Motor neuron (in vitro differentiated cells): ENCODE measurements around the gene LDB2. TPM values are rescaled to one million over a fixed set of nuclear protein-coding genes. Genes with fewer than 3 reads are reported as not detected.

Experiments used
- ATAC-seq, 8 experiments: fragments of 200-7000 bp; cut with Tn5 transposase; replicated peaks in 6 of 8; 2 replicates each; pipeline ENCODE4 v1.8.0; 2021; ENCODE audit warnings: mild to moderate bottlenecking in 8 of 8, moderate library complexity in 8 of 8
- H3K27ac ChIP-seq, 2 donors: fragments of 250-450 bp; sonication (Bioruptor Pico); 2 replicates each; pipeline ENCODE4 v1.9.0; 2021; ENCODE audit warnings: antibody characterized with exemption in 2 of 2, mild to moderate bottlenecking in 2 of 2, moderate library complexity in 1 of 2
- H3K4me1 ChIP-seq, 2 donors: fragments of 250-450 bp; sonication (Bioruptor Pico); replicated peaks in 1 of 2; 2 replicates each; pipeline ENCODE4 v1.6.1; 2021; ENCODE audit warnings: antibody characterized with exemption in 2 of 2, mild to moderate bottlenecking in 2 of 2, moderate library complexity in 1 of 2
- H3K4me3 ChIP-seq, 5 donors: fragments of 250-450 bp; sonication (Bioruptor Pico); 2 replicates each; pipeline ENCODE4 v1.9.0; 2021; ENCODE audit warnings: antibody characterized with exemption in 5 of 5, mild to moderate bottlenecking in 5 of 5, moderate library complexity in 4 of 5
- WGBS, 10 experiments: fragments of 450-650 bp; shearing (Covaris generic); methylation state at CpG; one replicate each; pipeline ENCODE4 v1.0.0; 2022; 5-methylcytosine and 5-hydroxymethylcytosine counted together
- in situ Hi-C, 9 experiments: fragments of 400-800 bp; cut with MboI; loops; one replicate each; pipeline ENCODE4 v1.15.0; 2021; ENCODE audit warnings: low sequenced_read_pairs in 9 of 9, low pct_unique_long_range_greater_than_20kb in 2 of 9; ENCODE audit not compliant: unreplicated experiment in 9 of 9
- total RNA-seq, 8 experiments: library from RNA; unstranded; fragments of 300-600 nt; gene quantifications; 2 replicates each; pipeline versions ENCODE4 v1.2.3 to v1.2.4, GENCODE V29; 2022

LDB2 gene
- total RNA-seq, 8 experiments from 2014 or later: 5.8 to 107 (median 20.9) TPM

- no peak for ATAC-seq
- 40 to 92% (median 75%) methylated on average over 1 to 3 of the region's 3 CpGs; no CpG with 5 or more reads in 2 of the 10 experiments for WGBS, 10 experiments
- H3K4me1 ChIP-seq: peaks cover 17 to 19% of the 10 kb centered on the region in 2 donors
Measured at GRCh38 chr4:16731776-16732380, 166.6 kb downstream of the LDB2 start.

GRCh38 chr4:16730522-16731205 is 167.8 kb downstream of the LDB2 start:
- ATAC-seq: no peak
- 17 to 100% (median 84%) methylated on average over 1 to 3 of the region's 3 CpGs; no CpG with 5 or more reads in 2 of the 10 experiments for WGBS, 10 experiments
- in situ Hi-C loops: loop anchor here in 1 of 9 experiments (25.0 kb wide), 1 partner anchor 193 kb away; no protein-coding TSS in a partner anchor
- Histone ChIP-seq H3K27ac (no peak overlapping the region), H3K4me3 (no peak overlapping the region), H3K4me1 (peaks cover 17 to 19% of the 10 kb centered on the region in 2 donors)

More at GRCh38 chr4:16731776-16732380, 166.6 kb downstream of the LDB2 start:
- H3K27ac ChIP-seq: no peak overlapping the region
- no peak overlapping the region for H3K4me3 ChIP-seq
- in situ Hi-C loops: loop anchor here in 1 of 9 experiments (25.0 kb wide), 1 partner anchor 195 kb away; no protein-coding TSS in a partner anchor

GRCh38 chr4:16729336-16729735 is 169.1 kb downstream of the LDB2 start:
- Histone ChIP-seq H3K4me1 (peaks cover 17 to 19% of the 10 kb centered on the region in 2 donors), H3K4me3 (no peak overlapping the region), H3K27ac (no peak overlapping the region)
- in situ Hi-C loops: loop anchor here in 1 of 9 experiments (25.0 kb wide), 1 partner anchor 192 kb away; no protein-coding TSS in a partner anchor
- peak in 3 of 8 experiments; percentile 50 to 71 (median 68) for ATAC-seq
- WGBS, 10 experiments: 7 to 80% (median 41%) methylated on average over 1 to 7 of the region's 7 CpGs

- 0 to 46% (median 23%) methylated on average over 1 to 2 of the region's 2 CpGs; no CpG with 5 or more reads in 2 of the 10 experiments for WGBS, 10 experiments
- Histone ChIP-seq H3K27ac (no peak overlapping the region), H3K4me1 (peaks cover 17 to 19% of the 10 kb centered on the region in 2 donors), H3K4me3 (no peak overlapping the region)
- in situ Hi-C loops: loop anchor here in 1 of 9 experiments (25.0 kb wide), 1 partner anchor 192 kb away; no protein-coding TSS in a partner anchor
- ATAC-seq: peak in 1 of 8 experiments; percentile 11
Measured at GRCh38 chr4:16728849-16729248, 169.6 kb downstream of the LDB2 start.

GRCh38 chr4:16728111-16728510 is 170.3 kb downstream of the LDB2 start:
- ATAC-seq: no peak
- in situ Hi-C loops: loop anchor here in 1 of 9 experiments (25.0 kb wide), 1 partner anchor 191 kb away; no protein-coding TSS in a partner anchor
- Histone ChIP-seq H3K4me3 (no peak overlapping the region), H3K4me1 (peaks cover 17 to 19% of the 10 kb centered on the region in 2 donors), H3K27ac (no peak overlapping the region)

GRCh38 chr4:16727218-16727617 is 171.2 kb downstream of the LDB2 start:
- in situ Hi-C loops: loop anchor here in 1 of 9 experiments (25.0 kb wide), 1 partner anchor 190 kb away; no protein-coding TSS in a partner anchor
- no peak overlapping the region for H3K4me3 ChIP-seq
- peaks cover 17 to 19% of the 10 kb centered on the region in 2 donors for H3K4me1 ChIP-seq
- H3K27ac ChIP-seq: no peak overlapping the region
- no peak for ATAC-seq
- 68 to 100% (median 91%) methylated on average over 1 to 6 of the region's 6 CpGs; no CpG with 5 or more reads in 1 of the 10 experiments for WGBS, 10 experiments

- Histone ChIP-seq H3K4me3 (no peak overlapping the region), H3K27ac (no peak overlapping the region), H3K4me1 (peaks cover 17 to 19% of the 10 kb centered on the region in 2 donors)
- no peak for ATAC-seq
- in situ Hi-C loops: loop anchor here in 1 of 9 experiments (25.0 kb wide), 1 partner anchor 189 kb away; no protein-coding TSS in a partner anchor
- 63 to 100% (median 89%) methylated on average over 2 to 8 of the region's 8 CpGs for WGBS, 10 experiments
Measured at GRCh38 chr4:16726368-16727050, 171.9 kb downstream of the LDB2 start.

GRCh38 chr4:16725252-16725651 is 173.2 kb downstream of the LDB2 start:
- H3K4me3 ChIP-seq: no peak overlapping the region
- ATAC-seq: no peak
- H3K4me1 ChIP-seq: peaks cover 17 to 19% of the 10 kb centered on the region in 2 donors
- in situ Hi-C loops: loop anchor here in 1 of 9 experiments (25.0 kb wide), 1 partner anchor 188 kb away; no protein-coding TSS in a partner anchor
- WGBS, 10 experiments: 83 to 100% (median 94%) methylated on average over 1 to 6 of the region's 6 CpGs; no CpG with 5 or more reads in 2 of the 10 experiments
- no peak overlapping the region for H3K27ac ChIP-seq

GRCh38 chr4:16722416-16722815 is 176.0 kb downstream of the LDB2 start:
- Histone ChIP-seq H3K4me1 (no peaks in the 10 kb centered on the region), H3K27ac (no peak overlapping the region), H3K4me3 (no peak overlapping the region)
- no peak for ATAC-seq
- in situ Hi-C loops: no loop called here
- WGBS, 10 experiments: 49 to 100% (median 90%) methylated on average over 1 to 3 of the region's 3 CpGs; no CpG with 5 or more reads in 1 of the 10 experiments

GRCh38 chr4:16721613-16722291 is 176.7 kb downstream of the LDB2 start:
- H3K4me1 ChIP-seq: no peaks in the 10 kb centered on the region
- no peak overlapping the region for H3K4me3 ChIP-seq
- 40 to 100% (median 91%) methylated on average over 1 to 4 of the region's 4 CpGs for WGBS, 10 experiments
- no peak for ATAC-seq
- in situ Hi-C loops: no loop called here
- H3K27ac ChIP-seq: no peak overlapping the region

GRCh38 chr4:16720761-16721160 is 177.7 kb downstream of the LDB2 start:
- ATAC-seq: no peak
- Histone ChIP-seq H3K27ac (no peak overlapping the region), H3K4me1 (no peaks in the 10 kb centered on the region), H3K4me3 (no peak overlapping the region)
- WGBS, 10 experiments: 33 to 100% (median 77%) methylated on average over 1 to 2 of the region's 2 CpGs; no CpG with 5 or more reads in 1 of the 10 experiments
- in situ Hi-C loops: no loop called here

GRCh38 chr4:16717266-16717970 is 181.0 kb downstream of the LDB2 start:
- ATAC-seq: peak in 1 of 8 experiments; percentile 63
- in situ Hi-C loops: no loop called here
- no peaks in the 10 kb centered on the region for H3K4me1 ChIP-seq
- H3K4me3 ChIP-seq: no peak overlapping the region
- no peak overlapping the region for H3K27ac ChIP-seq
- 50 to 89% (median 79%) methylated on average over 2 to 6 of the region's 6 CpGs; no CpG with 5 or more reads in 1 of the 10 experiments for WGBS, 10 experiments
